Dermis blood vessel endothelial cell (primary cell): ENCODE results near the gene NEGR1. TPM values are rescaled to one million over a fixed set of nuclear protein-coding genes. Genes with fewer than 3 reads are reported as not detected.

Experiments used
- DNase-seq: peaks from one replicate; pipeline ENCODE4 v3.0.0; 2010
- total RNA-seq: library from RNA; depleted of rRNA; stranded (reverse); fragments of >200 nt; gene quantifications from 2 replicates; pipeline ENCODE4 v1.2.3, GENCODE V29; 2014

Gene NEGR1
- total RNA-seq, 1 donor from 2014 or later: under 0.01 TPM

DNA sequence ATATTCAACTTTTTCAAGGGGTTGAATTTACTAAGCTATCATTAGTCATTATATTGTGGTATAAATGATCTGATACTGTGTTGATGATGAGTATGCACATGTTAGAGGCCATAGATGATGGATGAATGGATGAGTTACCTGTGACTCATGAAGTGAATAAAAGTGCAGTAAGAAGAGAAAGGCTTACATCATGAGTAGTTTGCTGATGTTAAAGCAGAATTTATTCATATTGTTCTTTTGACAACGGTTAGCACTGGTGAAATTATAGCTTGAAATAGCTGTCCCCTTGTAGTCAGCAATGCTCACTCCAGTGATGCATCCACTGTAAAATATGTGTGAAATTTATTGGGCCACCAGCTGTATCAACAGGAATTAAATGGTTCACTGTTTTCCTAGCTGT, 660.6 kb downstream of the NEGR1 start:
- DNase-seq: no peak

DNA sequence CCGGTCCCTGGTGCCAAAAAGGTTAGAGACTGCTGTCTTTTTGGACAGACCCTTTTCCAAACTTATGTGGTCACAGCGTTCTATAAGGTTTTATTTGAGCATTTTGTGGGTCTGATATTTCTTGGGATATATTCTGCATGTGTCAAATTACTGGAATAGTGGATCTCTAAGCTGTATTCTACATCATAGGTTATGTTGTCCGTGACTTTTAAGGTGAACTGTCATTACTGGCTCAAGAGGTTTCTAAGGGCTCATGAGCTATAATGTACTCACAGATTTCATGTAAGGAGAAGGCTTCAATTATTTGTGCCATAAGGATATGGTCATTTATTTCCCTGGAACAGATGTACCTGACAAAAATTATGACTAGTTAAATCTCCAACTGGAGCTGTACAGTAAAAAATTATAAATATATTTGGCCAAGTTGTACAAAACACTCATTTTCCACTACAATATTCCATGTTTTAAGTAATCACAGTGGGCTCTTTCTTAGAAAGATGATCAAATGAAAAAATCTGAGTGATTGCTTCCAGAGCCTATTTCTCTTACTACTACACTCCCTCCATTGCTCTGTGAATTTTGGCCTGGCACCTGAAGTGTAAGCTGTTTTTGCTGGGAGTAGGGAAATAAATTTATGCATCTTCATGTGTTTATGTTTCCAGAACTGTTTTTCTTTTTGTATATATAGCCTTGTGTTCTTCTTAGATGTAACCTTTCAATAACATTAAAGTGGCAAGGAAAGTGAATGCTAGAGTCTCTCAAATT, 663.4 kb downstream of the NEGR1 start:
- DNase-seq: no peak

DNA sequence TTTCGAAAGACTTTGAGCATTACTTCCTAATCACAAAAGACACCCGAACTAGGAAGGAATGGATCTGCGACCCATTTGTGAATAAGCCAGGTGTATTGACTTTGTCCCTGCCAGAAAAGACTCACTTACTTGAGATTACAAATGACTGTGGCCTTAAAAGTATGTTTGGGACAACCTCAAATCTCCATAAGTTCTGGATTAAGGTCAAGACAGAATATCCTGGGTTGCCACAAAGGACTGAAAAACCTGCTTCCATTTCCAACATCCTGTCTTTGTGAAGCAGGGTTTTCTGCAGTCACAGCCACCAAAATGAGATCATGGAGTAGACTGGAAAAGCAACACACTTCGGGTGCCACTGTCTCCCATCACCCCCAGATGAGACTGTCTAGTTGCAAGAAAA, 664.1 kb downstream of the NEGR1 start:
- no peak for DNase-seq

DNA sequence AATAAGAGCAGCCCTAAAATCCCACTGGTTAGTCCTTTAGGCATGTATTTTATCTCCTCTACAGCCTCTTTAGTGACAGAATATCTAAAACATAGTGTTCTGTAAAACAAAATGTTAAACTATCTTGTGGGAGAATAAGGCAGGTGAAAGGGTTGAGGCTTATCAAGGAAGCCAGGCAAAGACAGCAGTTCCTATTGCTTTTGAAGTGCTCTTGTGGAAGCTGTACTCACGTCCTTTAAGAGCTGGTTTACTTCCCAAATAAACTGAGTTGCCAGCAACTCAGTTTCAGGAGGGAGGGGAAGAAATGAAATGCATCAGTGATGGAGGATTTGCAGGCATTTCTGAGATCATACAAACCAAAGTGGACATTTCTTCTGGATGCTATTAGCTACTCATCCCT, 671.9 kb downstream of the NEGR1 start:
- DNase-seq: no peak

DNA sequence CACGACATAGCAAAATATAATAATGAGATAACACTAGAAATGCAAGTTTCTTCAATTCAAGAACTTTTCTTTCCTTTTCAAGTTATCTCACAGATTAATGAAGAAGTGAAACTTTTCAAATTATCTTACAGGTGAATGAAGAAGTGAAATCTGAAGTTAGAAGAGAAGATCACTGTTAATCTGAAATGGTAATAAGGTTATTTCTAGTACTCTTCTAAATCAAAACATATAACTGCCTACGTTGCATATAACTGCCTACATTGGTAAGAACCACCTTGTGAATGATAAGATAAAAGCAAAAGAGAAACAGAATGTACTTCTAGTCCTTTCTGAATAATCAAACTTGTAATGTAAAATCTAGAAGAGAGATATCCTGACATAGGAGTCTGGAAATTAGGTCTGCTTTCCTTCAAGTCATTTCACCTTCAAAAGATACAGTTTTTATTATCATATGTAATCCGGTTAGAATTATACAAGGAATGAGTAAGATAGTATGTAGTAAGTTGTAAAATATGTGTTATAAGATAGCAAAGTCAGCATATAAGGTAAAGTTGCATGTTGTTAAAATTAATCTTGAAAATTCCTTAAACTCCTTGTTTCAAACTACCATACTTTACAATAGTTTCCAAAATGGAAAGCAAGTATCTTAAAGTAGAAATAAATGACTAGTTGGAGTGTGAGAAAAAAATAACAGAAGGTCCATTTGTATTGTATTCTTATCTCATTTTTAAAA, 679.1 kb downstream of the NEGR1 start:
- DNase-seq: no peak

DNA sequence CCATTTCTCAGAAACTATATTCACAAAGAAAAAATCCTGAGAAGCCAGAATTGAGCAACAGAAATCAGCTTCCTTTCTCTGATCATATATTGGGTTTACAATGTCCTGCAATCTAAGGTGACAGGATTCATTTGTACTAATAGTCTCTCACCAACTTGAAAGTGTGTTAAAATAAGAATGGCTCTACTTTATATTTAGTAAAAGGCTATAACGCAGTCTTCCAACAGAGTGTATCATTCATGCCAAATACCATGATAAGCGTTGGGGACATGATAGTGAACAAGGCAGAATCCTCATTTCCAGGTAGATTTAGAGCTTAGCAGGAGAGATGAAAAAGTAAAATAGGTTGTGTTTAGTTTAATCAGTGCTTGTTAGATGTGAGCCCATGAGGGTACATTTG, 682.3 kb downstream of the NEGR1 start:
- DNase-seq: no peak

DNA sequence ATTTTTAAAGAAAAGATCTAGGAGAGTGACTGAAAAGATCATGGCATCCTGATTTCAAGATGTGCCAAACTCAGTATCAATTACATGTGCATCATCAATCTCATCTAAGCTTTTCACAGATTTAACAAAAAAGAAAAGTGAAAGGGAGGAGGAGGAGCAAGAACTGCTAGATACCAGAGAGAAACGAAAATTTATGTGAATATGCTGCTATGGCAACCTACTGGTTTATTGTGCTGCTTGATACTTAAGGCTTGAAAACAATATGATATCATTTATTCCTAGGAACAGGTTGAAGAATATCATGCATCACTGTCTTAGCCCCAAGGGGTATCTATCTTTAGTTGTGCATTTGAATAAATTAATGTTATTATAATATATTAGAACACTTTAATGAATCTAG, 683.0 kb downstream of the NEGR1 start:
- no peak for DNase-seq

DNA sequence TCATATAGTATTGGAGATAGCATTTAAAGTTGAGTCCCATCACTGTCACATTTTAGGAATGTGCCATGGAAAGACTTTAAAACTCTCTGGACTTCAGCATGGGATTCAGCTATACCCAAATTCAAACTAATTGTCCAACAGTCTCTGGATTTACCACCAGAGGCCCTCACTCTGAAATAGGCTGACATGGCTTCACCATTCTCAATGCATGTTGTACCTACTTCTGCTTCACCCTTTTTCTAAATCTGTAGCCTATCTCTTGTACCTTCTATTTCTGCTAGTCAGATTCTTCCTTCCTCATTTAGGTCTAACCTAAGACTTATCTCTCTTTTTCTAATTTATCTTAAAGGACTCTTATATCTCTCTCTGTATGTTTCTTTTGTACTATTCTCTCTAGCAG, 688.8 kb downstream of the NEGR1 start:
- DNase-seq: no peak

DNA sequence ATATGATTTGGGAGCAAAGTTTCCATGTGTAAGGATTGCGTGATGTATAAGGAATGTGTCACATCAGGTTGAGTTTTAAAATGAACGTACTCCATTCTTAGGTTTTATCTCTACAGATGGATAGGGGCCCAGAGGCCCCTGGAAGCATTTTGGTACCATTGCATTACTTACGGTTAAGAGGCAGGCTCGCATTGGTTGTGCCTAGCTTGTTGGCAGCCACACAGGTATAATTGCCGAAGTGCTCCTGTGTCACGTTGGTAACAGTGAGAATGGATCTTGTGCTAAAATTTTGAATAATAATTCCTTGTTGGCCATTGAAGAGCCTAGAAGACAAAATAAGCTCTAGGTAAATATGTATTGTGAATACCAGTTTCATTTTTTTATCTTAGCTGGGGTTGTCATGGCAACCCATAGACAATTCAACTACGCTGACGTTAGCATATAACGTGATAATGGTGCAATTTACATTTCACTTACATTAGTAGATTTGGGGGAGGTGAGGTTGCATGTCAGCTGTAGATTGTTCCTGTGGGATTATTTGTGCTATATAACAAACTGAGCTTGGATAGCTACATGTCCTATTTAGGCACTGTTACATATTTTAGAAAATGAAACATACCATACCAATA, 689.6 kb downstream of the NEGR1 start:
- no peak for DNase-seq

DNA sequence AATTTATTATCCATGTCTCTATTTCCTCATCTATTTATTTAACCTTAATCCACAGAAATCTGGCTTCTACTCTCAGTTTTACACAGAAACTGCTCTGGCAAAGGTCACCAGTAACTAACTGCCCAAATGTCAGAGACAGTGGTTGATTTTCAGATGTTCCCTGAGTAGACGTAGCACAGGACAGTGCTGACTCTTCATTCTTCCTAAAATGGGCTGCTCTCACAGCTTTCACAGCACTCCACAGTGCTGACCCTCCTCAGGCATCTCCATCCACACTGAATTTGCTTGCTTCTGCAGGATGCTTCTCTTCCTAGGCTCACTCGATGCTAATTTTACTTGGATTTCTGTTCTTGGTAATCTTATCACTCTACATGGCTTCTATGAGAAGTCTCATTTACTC, 693.3 kb downstream of the NEGR1 start:
- no peak for DNase-seq

DNA sequence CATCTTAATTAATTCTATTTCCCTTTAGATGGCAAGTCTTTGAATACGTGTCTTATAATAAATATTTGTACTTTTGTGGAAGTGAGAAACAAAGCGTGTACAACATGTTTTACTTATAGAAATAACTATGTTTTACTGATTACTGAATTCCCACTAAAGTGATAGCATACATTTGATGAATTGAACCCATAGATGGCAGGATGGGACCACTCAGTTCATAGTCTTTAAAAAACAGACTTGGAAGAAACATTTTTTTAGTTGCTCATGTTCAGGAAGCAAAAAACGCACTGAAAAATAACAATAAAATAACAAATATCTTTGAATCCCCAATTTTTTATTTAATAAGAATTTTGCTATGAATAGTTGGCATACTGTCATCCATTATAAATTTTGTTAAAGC, 694.4 kb downstream of the NEGR1 start:
- peak; percentile 8 for DNase-seq

DNA sequence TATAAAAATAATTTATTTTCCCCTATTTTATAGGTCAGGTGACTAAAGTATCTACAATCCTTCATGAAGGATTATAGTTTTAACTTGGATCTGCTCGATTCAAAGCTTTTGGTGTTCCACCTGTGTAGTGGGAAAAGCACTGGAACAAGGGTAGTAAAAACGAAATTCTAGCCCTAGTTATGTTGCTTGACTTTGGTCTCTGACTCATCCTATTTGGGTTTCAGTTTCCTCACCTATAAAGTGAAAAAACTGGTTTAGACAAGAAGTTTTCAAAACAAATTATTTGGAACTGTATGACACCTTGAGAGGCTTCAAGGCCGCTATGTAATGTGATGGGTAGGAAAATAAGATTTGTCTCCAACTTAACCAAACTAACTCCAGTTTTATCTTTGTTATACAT, 696.3 kb downstream of the NEGR1 start:
- DNase-seq: no peak

DNA sequence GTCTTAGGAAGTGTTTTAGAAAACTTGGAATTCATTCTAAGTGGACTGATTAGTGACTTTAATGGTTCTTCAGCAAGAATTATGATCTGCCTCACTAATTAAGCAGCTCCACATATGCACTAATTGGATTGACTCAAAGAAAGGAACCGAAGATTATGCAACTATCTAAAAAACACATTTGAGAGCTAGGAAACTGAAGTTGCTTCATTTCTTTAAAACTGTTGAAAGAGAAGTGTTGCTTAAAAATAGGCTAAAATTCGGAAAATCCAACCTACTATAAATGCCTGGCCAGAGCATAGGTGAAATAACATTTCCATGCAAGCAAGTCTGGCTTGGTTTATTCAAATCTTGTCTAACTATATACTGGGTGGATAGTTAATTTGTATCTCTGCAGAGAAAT, 698.6 kb downstream of the NEGR1 start:
- no peak for DNase-seq

DNA sequence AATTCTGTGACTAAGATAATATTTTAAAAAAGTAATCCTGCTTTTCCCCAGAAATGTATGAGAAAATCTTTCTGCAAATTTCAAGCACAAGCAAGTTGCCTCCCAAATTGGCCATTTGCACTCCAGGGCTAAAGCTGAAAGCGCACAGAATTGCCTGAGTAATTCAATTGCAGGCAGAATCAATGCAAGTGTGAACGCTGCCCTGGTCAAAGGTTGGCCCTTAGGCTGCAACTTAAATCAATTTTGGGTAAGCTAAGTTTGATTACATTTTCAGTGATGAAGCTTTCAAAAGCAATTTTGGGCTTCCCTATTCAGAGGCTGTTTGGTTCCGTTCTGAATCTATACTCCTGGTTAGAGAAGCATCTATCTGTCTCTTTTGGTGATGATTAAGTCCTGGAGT, 699.7 kb downstream of the NEGR1 start:
- DNase-seq: no peak

DNA sequence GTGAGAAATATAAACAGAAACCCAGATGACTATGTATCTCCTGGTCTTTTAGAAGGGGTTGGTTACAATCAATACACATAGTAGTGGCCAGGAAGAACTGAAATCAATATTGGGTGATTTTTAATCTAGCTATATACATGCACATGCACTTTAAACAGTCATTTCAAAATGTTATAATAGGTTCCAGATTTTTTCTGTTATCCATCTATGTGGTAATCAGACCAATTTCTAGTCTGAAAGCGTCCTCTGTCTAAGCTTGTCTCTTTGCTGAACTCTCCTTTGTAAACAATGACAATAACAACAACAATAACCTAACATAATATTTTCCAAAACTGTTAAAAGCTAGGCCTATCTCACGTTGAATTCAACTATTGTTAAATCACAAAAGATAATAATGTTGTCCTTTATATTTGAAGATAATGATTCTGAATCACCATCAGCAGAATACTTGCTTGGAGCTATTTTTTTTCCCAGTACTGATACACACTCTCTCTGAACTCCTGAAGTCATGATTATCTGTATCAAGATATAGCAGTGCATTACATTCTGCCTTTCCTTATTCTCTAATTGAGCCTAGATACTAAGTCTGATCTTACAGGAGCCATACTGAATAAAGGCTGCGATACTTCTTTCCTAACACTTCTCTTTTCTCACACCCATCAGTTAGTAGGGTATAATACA, 704.7 kb downstream of the NEGR1 start:
- DNase-seq: no peak

DNA sequence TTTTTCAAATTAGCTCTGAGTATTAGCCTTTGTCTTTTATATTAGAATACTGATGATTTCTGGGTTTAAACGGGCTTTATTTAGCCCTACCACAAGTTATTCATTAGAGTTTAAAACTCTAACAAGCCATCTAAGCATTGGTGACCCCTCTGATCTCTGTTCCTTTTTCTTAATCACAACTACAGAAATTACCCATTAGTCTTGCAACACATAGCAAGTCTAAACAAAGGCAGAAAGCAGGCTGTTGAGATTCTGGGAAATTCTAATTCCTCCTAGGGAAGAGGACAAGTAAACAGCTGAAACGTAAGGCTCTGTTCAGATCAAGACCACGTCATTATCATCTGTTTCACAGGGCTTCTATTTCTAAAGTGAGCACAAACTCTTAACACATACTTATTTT, 710.3 kb downstream of the NEGR1 start:
- DNase-seq: no peak

DNA sequence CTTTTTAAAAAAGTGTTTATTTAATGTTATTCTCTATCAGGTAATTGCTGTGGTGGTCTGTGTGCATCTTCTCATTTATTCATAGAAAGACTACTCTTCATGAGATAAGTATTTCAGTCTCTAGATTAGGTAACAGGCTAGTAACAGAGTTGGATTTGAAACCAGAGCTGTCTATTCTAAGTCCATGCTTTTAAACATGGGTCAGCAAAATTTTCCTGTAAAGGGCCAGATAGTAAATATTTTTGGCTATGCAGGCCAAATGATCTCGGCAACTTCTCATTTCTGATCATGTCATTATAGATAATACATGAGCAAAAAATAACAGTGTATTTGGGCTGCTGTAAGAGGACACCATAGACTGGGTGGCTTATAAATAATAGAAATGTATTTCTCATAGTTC, 715.9 kb downstream of the NEGR1 start:
- no peak for DNase-seq

DNA sequence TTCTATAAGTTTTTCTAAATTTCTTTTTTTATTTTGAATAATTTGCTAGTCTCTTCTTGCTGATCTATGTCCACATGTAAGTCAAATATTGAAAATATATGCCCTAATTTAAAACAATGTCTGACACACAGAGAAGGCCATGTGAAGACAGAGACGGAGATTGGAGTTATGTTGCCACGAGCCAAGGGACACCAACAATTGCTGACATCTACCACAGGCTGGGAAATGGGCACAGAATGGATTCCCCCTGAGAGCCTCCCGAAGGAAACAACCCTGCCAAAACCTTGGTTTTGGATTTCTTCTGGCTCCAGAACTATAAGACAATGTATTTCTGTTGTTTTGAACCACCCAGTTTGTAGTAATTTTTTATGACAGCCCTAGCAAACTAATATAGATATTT, 716.5 kb downstream of the NEGR1 start:
- DNase-seq: no peak

DNA sequence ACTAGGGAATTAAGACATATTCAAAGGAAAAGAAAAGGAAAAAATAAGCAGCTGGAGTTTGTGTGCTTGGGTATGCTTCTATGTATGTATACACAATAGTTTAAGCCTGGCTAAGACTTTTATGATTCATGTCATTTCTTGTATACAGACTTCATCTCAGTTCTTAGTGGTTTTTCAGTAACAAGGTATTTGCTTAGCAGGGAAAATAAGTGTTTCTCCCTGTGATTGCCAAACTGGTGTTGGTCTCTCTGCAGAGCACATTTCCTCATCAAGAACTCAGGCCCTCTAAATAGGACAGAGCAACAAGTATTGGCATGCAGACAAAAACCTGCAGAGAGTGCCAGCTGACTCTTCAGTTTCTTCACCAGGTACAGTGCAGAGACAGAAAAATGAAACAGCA, 717.1 kb downstream of the NEGR1 start:
- DNase-seq: no peak

DNA sequence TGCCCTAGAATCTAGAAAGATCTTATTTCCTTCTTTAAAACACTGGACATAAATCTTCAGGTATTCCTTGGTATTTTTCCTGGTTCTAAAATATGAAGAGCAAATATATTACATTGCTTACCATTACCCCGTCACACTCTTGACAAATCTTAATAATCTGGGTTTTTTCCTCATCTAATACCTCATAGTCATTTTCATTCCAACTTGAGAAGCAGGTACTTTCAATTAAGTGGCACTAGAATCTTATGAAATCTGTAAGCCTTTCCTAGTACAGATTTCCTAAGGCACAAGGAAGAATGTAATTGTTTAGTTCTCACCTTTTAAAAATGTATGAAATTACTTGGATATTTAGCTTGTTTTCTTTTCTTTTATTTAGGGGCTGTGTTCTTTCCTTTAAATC, 720.0 kb downstream of the NEGR1 start:
- DNase-seq: no peak

DNA sequence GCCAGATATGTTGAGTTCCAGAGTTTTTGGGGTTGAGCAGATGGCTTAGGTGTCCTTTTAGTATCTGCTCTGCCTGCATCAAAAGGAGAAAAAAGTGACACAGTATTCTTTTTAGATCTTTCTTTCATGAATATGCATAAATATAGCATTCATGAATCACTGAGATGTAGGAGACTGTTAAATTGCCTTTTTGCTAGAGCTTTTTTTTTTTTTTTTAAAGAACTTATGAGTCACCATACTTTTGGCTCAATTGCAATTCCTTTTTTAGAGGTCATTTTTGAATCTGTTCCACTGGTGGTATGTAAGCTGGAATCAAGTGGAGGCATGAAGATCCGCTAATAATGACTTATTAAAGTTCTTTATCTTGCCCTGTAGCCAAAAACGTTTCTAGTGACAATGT, 720.6 kb downstream of the NEGR1 start:
- DNase-seq: no peak

DNA sequence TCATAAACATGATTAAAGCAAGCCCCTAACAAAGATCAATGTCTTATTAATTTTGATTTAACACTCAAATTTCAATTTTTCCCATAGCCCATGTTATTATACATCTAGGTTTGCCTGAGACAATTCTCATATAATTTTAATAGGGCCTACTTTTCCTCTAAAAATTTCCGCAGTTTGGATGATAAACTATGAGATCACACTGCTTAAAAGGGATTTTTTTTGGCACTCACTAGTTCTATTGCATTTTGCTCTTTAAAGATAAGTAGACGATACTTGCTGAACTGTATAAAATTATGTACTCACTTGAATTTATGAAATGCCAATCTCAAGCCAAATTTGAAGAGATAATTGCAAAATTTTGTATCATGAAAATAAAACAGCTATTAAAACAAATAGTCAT, 721.1 kb downstream of the NEGR1 start:
- no peak for DNase-seq

DNA sequence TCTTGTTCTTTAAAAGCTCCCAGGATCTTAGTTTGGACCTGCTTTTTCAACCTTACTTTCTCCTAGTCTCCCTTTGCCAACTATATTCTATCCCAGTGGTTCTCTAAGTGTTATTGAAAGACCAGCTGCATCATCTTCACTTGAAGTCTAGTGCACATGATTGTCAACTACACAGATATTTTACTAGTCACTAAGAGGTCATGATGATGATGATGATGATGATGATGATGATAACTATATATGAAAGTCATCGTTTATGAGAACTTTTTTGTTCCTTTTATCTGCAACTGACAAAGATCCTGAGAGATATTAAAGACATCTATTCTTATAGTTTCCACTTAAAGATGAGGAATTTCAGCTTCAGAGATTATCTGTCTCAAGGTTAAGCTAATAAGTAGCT, 722.5 kb downstream of the NEGR1 start:
- no peak for DNase-seq

DNA sequence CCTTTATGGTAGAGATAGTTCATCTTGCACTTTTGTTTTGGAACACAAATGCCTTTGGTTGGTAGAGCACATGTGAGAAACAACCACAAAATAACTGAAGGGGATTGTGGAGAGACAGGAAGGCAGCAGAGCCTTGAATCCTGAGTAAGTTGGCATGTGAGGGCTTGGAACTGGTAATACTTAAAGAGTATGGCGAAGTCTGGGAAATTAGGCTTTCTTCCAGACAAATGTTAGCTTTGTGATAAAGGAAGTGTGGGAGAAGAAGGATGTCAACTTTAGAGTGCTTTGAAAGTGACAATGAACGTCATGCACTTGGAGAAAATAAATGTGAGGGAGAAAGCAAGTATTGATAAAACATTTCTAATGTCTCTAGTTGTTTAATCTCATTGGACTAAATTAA, 725.2 kb downstream of the NEGR1 start:
- DNase-seq: no peak
